NB4 (cell line): ENCODE measurements around the gene TMEM198.
A peak's percentile ranks its signal among the peaks of the same experiment; 100 is the strongest.

ENCODE experiments used
- DNase-seq: peaks from one replicate; pipeline ENCODE4 v3.0.0; 2010; ENCODE audit warnings: low read depth
- H3K4me3 ChIP-seq: one replicate; pipeline ENCODE4 v1.5.1; 2011; ENCODE audit warnings: mild to moderate bottlenecking, low read depth, low read length, moderate library complexity
- CTCF ChIP-seq: IDR thresholded peaks from one replicate; pipeline ENCODE4 v1.5.1; 2012; ENCODE audit warnings: low read depth, low read length
- MYC ChIP-seq: IDR thresholded peaks from 2 replicates; pipeline ENCODE4 v1.6.1; 2011; ENCODE audit warnings: low read depth, low read length
- POLR2A ChIP-seq: IDR thresholded peaks from 2 replicates; pipeline ENCODE4 v1.6.1; 2011; ENCODE audit warnings: mild to moderate bottlenecking; ENCODE audit not compliant: insufficient read length; ENCODE audit errors: extremely low read depth
- TF ChIP-seq, protein P1 (sequence below): IDR thresholded peaks from 2 replicates; pipeline ENCODE4 v1.6.1; 2011; ENCODE audit warnings: low read depth, low read length

Gene TMEM198

DNA sequence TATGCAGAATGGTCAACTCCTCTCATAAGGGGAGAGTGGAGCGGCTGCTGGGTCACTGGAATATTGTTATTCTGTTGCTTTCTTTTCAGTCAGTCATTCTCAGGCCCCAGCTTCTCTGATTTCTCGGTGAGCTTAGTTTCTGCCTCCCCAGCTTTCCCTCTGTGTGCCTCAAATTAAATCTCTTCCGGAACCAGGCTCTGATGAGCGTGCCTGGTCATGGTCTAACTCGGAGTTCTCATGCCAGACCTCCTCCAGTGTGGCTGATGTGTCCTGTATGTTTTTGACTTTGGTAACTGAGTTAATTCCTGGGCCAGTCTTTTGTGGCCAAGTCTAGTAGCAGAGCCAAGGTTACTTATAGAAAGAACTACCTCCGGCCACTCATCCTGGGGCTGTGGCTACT is 48.9 kb downstream of the TMEM198 start:
- TF ChIP-seq POLR2A (no peak), MYC (no peak), CTCF (no peak)
- TF ChIP-seq, protein P1, sequence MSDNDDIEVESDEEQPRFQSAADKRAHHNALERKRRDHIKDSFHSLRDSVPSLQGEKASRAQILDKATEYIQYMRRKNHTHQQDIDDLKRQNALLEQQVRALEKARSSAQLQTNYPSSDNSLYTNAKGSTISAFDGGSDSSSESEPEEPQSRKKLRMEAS: no peak
- no peak overlapping the region for H3K4me3 ChIP-seq
- DNase-seq: no peak

DNA sequence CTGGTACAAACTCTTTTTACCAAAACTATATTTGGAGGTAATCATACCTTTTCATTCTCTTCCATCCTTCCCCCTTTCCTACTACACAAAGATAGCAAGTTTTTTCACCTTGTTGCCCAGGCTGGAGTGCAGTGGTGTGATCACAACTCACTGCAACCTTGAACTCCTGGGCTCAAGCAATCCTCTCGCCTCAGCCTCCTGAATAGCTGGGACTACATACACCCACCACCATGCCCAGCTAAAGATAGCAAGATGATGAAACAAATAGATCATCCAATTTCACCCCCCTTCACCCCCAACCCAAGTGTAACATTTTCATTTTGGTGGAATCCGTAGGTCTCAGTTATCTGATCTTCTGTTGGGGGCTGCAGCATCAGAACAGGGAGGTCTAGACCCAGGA is 49.3 kb downstream of the TMEM198 start:
- DNase-seq: no peak
- TF ChIP-seq CTCF (no peak), POLR2A (no peak), MYC (no peak)
- TF ChIP-seq, protein P1: no peak
- H3K4me3 ChIP-seq: no peak overlapping the region

DNA sequence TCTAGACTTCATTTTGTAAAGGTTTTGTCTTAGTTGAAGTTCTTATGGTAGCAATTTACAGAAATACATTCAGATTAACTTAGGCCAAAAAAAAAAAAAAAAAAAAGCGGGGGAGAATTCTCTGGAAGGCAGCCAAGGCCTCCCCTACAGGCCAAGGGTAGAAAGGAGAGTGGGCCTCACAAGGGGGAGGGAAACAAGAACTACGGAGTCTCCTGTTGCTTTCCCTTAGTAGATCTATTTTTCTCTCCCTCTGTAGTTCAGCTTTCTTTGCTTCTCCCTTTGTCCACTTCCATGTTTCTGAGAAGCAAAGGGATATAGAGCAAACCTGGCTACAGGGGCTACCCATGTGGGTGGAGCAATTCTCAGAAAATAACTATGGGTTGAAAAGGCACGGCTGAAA is 51.4 kb downstream of the TMEM198 start:
- DNase-seq: no peak
- no peak for TF ChIP-seq POLR2A
- TF ChIP-seq, protein P1: no peak
- TF ChIP-seq CTCF: no peak
- TF ChIP-seq MYC: no peak
- no peak overlapping the region for H3K4me3 ChIP-seq

DNA sequence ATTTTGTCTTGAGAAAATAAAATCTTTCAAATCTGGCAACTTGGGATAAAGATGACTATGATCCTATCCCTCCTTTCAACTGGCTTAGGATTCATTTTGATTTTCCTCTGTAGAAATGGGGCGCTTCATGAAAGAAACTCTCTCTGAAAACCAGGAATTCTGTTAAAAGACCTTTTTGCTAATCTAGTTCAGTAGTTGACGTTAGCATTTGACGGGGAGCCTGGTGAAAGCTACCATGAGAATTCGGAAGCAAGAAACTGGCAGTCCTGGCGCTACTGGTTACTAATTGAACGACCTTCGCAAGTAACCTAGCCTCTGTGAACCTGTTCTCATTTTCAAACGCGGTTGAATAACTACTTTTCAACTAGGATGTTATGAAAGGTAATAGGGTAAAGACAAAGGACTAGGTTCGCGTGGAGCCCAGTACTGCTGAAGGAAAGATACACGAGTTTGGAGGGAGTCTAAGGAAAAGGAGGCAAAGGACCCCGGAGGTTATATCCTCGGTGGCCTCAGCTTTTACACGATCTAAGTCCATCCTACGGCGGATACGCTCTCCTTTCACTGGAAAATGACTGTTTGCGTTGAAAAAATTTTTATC is 53.2 kb downstream of the TMEM198 start:
- TF ChIP-seq, protein P1: 0 out of 2 replicates have a peak, but pooled peaks have one; percentile 15
- no peak for TF ChIP-seq POLR2A
- H3K4me3 ChIP-seq: peak overlapping the region; percentile 92
- no peak for DNase-seq

DNA sequence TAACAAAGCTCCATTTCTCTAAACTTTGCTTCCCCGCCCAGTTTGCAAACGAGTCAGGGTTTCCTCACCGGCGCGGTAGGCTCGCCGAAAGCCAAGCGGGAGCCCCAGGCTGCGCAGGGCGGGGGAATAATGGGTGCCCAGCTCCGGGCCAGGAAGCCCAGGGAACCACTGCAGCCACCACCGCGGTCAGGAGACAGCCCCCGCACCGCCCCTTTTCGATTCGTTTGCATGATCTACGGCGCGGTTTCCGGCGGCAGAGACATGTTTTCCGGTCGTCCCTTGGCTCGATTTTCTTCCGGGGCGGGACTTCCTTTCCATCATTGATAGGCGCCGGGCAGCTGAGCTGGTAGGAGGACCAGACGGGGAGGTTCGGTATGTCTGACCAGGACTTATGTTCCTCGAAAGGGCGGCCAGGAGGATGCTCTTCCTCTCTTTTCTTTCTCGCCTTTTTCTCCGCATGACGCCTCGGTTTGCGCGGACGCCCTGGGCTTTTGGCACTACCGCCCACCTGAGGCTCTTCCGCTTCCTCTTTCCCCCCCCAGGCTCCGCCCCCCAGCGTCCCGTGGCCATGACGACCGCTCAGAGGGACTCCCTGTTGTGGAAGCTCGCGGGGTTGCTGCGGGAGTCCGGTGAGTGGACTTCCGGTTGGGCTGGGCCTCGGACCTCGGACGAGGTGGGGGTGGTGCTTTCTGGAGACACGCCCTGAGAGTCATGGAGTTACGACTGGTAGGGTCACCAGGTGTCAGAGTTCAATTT is 53.9 kb downstream of the TMEM198 start, which contains the start of gene STK11IP:
STK11IP (plus strand) TSS at position 306 of the 756 bp plus-strand sequence; CDS start at position 569, 263 bp downstream.
- no peak for TF ChIP-seq CTCF
- peak; percentile 48 for TF ChIP-seq MYC
- TF ChIP-seq, protein P1: peak; percentile 20; the same call in 1 of the 2 replicates
- peak; percentile 90 for TF ChIP-seq POLR2A
- DNase-seq: peak; percentile 98
- peak within 1 kb of the TSS; percentile 92 for H3K4me3 ChIP-seq
